Mammary epithelial cell (primary cell): ENCODE measurements around the gene SORD.

Experiments
- CTCF ChIP-seq, 2 donors: IDR thresholded peaks in 1 of 2; conservative IDR thresholded peaks in 1 of 2; 2 replicates each; pipeline ENCODE4 v1.5.1; 2011 to 2012; ENCODE audit warnings: inconsistent platforms in 2 of 2, low read length in 2 of 2, mild to moderate bottlenecking in 2 of 2, control low read depth in 1 of 2, low read depth in 1 of 2; ENCODE audit not compliant: insufficient read depth in 1 of 2; ENCODE audit errors: extremely low read depth in 1 of 2
- EZH2 ChIP-seq: IDR thresholded peaks from 2 replicates; pipeline ENCODE4 v1.6.1; 2012; ENCODE audit warnings: low read length, inconsistent platforms, borderline replicate concordance

- TF ChIP-seq CTCF (conservative IDR thresholded peaks at IDR 0.05 in 1 of 2, IDR thresholded peaks at IDR 0.05 in 1 of 2; ENCODE audit: extremely low read depth in 1 of 2, insufficient read depth in 1 of 2, low read depth in 1 of 2, low read length in 2 of 2) (no peak), EZH2 (no peak)
These were observed 3.7 kb downstream of the SORD start for GRCh38 chr15:45026651-45027190.
